ENCODE data around the gene RIPK3.
"Not testable (repeated sequence)": the region's sequence is repeated elsewhere in the genome, so short reads cannot be mapped to it uniquely, and the experiment has no call there.

The RIPK3 gene

GRCh38 chr14:24339284-24340151 is at the start of gene RIPK3:
TSS of gene RIPK3 (minus strand) at chr14:24339991. CDS start at chr14:24339826, 165 bp downstream.
- H3K27ac ChIP-seq: peak within 1 kb of the TSS in 20 of 21 experiments; percentile 26 to 90 (median 80)
- peak within 1 kb of the TSS; percentile 39 to 70 (median 53) for H3K4me3 ChIP-seq

- Histone ChIP-seq H3K27ac (no peak overlapping the region), H3K4me3 (no peak overlapping the region)
Measured at GRCh38 chr14:24389226-24389848, 49.5 kb upstream of the RIPK3 start.

GRCh38 chr14:24388474-24389179 is 48.8 kb upstream of the RIPK3 start:
- Histone ChIP-seq H3K4me3 (no peak overlapping the region), H3K27ac (no peak overlapping the region)

GRCh38 chr14:24387579-24387978 is 47.8 kb upstream of the RIPK3 start:
- not testable (repeated sequence) for H3K4me3 ChIP-seq, H3K27ac ChIP-seq

- no peak overlapping the region for H3K4me3 ChIP-seq
- H3K27ac ChIP-seq: no peak overlapping the region
Measured at GRCh38 chr14:24387009-24387345, 47.2 kb upstream of the RIPK3 start.

GRCh38 chr14:24385524-24385923 is 45.7 kb upstream of the RIPK3 start:
- H3K4me3 ChIP-seq: no peak overlapping the region
- no peak overlapping the region for H3K27ac ChIP-seq

GRCh38 chr14:24384169-24384568 is 44.4 kb upstream of the RIPK3 start:
- H3K27ac ChIP-seq: no peak overlapping the region
- no peak overlapping the region for H3K4me3 ChIP-seq

- Histone ChIP-seq H3K27ac (peak overlapping the region in 2 of 21 experiments; percentile 3 to 6), H3K4me3 (no peak overlapping the region)
Measured at GRCh38 chr14:24382064-24382371, 42.2 kb upstream of the RIPK3 start.

GRCh38 chr14:24381363-24382063 is 41.7 kb upstream of the RIPK3 start:
- Histone ChIP-seq H3K4me3 (no peak overlapping the region), H3K27ac (peak overlapping the region in 1 of 21 experiments; percentile 6)

- no peak overlapping the region for H3K4me3 ChIP-seq
- H3K27ac ChIP-seq: no peak overlapping the region
Measured at GRCh38 chr14:24379907-24380730, 40.3 kb upstream of the RIPK3 start.

GRCh38 chr14:24378981-24379906 is 39.5 kb upstream of the RIPK3 start:
- H3K27ac ChIP-seq: peak overlapping the region in 2 of 21 experiments; percentile 23 to 43
- H3K4me3 ChIP-seq: no peak overlapping the region

- H3K27ac ChIP-seq: peak overlapping the region in 2 of 21 experiments; percentile 23 to 30
- no peak overlapping the region for H3K4me3 ChIP-seq
Measured at GRCh38 chr14:24378327-24378726, 38.5 kb upstream of the RIPK3 start.

- H3K4me3 ChIP-seq: no peak overlapping the region
- peak overlapping the region in 2 of 21 experiments; percentile 23 to 30 for H3K27ac ChIP-seq
Measured at GRCh38 chr14:24377657-24378056, 37.9 kb upstream of the RIPK3 start.

- Histone ChIP-seq H3K4me3 (no peak overlapping the region), H3K27ac (peak overlapping the region in 1 of 21 experiments; percentile 30)
Measured at GRCh38 chr14:24377126-24377525, 37.3 kb upstream of the RIPK3 start.

- Histone ChIP-seq H3K27ac (no peak overlapping the region), H3K4me3 (no peak overlapping the region)
Measured at GRCh38 chr14:24376448-24377070, 36.8 kb upstream of the RIPK3 start.

GRCh38 chr14:24372701-24373416 is 33.1 kb upstream of the RIPK3 start:
- no peak overlapping the region for H3K4me3 ChIP-seq
- no peak overlapping the region for H3K27ac ChIP-seq

- peak overlapping the region in 1 of 21 experiments; percentile 11 for H3K27ac ChIP-seq
Measured at GRCh38 chr14:24371605-24372004, 31.8 kb upstream of the RIPK3 start.

More at GRCh38 chr14:24371605-24372004, 31.8 kb upstream of the RIPK3 start:
- H3K4me3 ChIP-seq: not testable (repeated sequence)

Measured in skin epidermis (tissue), 12 donors.